GM19025 (cell line): ENCODE measurements around the gene KRT85.
"Not testable (repeated sequence)": the region's sequence is repeated elsewhere in the genome, so short reads cannot be mapped to it uniquely, and the experiment has no call there.

ENCODE experiments used
- ATAC-seq: cut with Tn5 transposase; IDR thresholded peaks from one replicate; pipeline ENCODE4 v1.9.1; 2021; ENCODE audit warnings: mild to moderate bottlenecking, low read depth, moderate library complexity; ENCODE audit not compliant: unreplicated experiment

The KRT85 gene

GRCh38 chr12:52331833-52332232 lies 35.4 kb downstream of the KRT85 start:
- ATAC-seq, result no peak

GRCh38 chr12:52331039-52331438 lies 36.2 kb downstream of the KRT85 start:
- ATAC-seq, result no peak

DNA sequence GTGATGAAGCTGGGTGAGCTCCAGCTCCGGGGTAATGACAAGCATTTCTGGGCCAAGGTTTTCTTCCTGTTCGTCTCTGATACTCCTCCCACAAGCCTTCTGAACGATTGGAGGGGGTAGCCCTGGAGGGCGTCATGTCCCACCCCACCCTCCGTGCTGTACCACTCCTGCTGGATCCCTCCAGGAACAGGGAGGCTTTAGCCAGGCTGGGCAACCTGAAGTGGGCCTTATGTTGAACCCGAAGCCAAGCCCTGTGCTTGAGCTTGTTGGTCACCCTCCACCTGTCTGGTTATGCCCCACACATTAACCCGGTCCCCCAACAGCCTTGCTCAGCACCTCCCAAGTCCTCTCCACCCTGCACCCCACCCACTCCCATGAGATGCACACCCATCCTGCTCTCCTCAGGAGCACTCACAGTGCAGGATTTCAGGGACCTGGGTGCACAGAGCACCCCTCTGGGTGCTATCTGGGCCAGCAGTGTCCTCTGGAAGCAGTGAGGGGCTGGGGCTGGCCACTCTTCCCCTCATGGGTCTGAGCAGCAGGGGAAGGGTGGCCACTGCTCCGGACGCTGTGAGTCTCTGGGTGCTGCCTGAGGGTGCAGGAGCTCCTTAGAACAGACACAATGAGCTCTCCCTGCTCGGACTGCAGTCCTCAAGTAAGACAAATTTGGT lies 39.3 kb downstream of the KRT85 start:
- ATAC-seq, result no peak

- ATAC-seq, result peak; percentile 91
Observed at GRCh38 chr12:52327052-52327829, 40.0 kb downstream of the KRT85 start.

DNA sequence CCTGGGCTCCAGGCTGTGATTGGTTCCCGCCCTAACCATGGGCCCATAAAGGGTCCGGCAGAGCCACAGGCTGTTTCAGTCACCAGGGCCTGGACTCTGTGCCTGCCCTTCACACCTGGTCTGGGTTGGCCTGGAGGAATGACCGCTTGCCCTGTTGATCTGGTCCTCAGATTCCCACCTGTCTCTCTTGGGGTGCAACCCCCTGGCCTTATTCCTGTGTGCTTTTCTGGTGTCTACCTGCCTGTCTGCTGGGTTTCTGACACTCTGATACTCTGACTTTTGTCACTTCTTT lies 43.2 kb downstream of the KRT85 start:
- ATAC-seq, result no peak

DNA sequence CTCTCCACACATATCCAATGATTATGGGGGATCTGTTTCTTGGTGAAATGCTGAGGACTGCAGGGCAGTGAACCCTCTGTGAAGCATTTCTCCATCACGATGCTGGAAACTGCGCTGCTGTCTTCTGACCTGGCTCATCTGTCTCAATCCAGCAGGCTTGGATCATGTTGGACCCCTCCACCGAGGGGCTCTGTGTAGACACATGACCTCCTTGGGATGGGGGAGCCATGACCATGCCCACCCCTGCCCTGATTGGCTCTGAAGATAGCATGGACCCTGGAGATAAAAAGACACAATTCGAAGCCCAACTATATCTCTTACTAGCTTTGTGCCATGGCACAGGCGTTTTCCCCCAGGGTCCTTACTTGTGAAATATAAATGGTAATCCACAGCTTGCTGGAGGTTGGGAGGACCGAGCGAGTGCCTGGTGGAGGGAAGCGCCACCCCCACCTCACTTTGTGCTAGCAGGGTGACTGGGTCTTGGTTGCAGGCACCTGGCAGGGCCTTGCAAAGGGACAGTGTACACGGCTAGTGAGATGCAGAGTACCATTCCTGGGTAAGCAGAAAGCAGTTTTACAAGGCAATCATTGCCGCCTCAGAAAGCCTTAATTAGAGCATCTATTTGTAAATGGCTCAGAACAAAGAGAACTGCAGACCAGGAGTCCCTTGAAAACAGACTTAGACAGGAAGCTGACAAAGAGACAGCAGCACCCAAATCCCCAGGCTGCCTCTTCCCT lies 43.7 kb downstream of the KRT85 start:
- no peak for ATAC-seq

GRCh38 chr12:52323001-52323400 lies 44.3 kb downstream of the KRT85 start:
- no peak for ATAC-seq

GRCh38 chr12:52322069-52322468 lies 45.2 kb downstream of the KRT85 start:
- no peak for ATAC-seq

DNA sequence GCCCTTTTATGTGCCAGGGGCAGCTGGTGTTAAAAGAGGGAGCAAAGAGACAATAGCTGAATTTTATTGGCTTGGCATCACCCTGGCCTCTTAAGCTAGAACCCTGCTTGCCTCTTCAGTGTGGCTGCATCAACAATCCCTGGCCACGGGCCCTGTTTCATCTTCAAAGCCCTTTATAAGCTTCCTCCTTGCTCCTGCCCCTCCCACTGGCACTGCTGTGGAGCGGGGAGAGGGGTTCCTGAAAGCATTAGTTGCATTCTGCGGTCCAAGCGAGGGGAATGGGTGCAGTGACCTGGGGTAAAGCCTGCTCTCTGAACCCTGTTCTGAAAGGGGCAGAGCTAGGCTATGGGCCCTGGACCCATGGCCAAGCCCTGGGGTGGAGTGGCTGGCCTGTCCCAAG lies 45.9 kb downstream of the KRT85 start:
- ATAC-seq, result no peak

DNA sequence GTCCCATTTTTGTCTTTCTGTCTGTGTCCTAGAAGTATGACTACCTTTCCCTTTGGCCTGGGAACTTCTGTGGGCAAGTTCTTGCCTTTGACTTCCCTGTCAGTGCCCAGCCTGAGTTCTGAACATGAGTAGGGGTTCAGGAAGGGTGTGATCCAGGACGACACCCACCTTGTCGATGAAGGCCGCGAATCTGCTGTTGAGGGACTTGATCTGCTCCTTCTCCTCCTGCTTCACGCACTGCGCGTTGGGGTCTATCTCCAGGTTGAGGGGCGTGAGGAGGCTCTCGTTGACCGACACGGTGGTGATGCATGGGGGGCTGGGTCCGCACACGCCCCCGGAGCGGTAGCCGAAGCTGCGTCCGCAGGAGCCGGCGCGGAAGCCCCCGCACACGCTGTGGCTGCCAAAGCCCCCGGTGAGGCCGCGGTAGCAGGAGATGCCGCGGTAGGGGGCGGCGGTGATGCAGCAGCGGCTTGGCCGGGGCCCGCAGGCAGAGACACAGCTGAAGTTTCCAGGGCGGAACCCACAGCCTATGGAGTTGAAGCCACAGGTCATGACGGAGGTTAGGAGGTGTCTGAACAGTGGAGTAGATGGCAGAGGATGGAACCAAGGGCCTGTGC lies 46.4 kb downstream of the KRT85 start, which contains the start of gene KRT83:
Gene KRT83 (minus strand): TSS at position 615 of the 617 bp plus-strand sequence. CDS start 63 bp downstream, at position 552.
- ATAC-seq, result no peak

DNA sequence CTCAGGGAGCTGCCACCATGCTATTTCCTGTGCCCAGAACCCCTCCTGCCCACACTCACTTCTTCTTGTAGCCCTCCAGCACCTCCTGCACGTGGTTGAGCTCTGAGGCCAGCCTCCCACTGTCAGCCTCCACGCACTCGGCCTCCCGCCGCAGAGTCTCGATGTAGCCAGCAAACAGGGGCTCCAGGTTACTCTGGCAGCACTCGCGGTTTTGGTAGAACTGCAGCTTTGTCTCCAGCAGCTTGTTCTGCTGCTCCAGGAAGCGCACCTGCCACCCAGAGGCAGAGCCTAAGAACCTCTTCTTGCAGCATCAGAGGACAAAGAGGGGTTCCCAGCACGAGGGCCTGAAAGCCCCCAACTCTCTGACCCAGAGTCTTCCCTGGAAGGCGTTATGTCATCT lies 48.2 kb downstream of the KRT85 start:
- no peak for ATAC-seq

DNA sequence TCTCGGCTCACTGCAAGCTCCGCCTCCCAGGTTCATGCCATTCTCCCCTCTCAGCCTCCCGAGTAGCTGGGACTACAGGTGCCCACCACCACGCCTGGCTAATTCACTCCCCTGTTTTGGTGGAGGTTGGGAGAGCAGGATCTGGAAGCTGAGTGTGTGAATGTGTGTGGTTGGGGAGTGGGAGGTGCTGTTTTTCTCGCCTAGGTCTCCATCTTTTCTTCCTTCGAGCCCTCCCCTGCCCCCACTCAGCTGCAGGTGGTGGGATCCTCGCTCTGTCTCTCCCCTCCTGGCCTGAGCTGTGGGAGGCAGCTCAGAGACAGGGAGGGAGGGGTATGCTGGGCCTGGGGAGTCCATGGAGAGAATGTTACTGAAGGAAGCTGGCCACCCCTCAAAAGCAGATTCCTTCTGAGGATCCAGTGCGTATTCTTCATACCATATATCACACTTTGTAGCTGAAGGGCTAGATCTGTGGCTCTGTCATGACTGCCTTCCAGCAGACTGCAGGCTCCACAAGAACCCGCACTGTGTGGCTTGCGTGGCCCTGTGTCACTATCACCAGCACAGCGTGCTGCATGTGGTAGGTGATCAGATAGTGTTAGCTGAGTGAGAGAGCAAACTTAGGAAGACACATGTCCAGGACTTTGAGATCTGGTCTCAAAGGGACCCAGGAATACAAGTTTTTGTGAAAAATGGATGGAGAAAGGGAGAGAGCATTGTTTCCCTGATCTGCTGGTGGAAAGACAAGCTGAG lies 48.9 kb downstream of the KRT85 start:
- no peak for ATAC-seq

GRCh38 chr12:52317468-52318052 lies 49.7 kb downstream of the KRT85 start:
- no peak for ATAC-seq

- no peak for ATAC-seq
Observed at GRCh38 chr12:52316701-52317100, 50.6 kb downstream of the KRT85 start.

- no peak for ATAC-seq
Observed at GRCh38 chr12:52316290-52316689, 51.0 kb downstream of the KRT85 start.

- not testable (repeated sequence) for ATAC-seq
Observed at GRCh38 chr12:52315721-52316120, 51.6 kb downstream of the KRT85 start.

DNA sequence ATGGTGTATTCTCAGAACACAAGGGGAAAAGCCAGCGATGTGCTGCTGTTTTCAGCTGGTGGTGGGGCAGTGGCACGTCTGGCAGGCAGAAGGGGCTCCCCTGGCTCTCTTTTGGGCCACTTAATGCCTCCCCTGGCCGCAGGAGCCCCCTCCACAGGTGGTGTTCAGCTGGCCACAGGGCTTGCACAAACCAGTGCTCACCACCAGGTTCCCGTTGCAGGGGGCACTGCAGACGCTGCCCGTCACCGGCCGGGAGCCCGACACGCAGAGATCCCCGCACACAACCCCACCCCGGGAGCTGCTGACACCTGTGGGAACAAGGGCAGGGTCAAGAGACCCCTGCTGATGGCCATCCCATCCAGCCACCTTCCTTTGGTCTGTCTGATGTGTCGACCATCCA lies 52.8 kb downstream of the KRT85 start:
- ATAC-seq, result no peak

- ATAC-seq, result no peak
Observed at GRCh38 chr12:52313926-52314325, 53.4 kb downstream of the KRT85 start.

DNA sequence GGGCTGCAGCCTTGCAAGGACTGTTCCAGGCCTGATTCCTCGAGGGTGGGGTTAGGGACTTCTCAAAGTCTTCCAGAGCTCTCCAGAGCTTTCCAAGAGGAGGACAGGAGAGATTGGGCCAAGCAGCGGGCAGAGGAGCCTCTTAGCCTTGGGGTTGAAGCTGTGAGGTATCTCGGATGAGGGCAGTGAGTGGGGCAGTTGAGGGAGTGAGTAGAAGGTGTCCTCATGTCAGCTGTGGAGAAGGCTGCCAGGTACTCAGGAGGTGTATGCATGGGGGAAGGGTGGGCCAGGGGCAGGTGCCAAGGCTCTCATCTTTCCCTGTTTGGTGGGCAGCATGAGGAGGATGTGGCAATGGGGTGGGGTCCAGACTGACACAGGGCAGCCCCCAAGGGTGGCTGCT lies 53.8 kb downstream of the KRT85 start:
- no peak for ATAC-seq

- no peak for ATAC-seq
Observed at GRCh38 chr12:52312086-52312485, 55.2 kb downstream of the KRT85 start.
